NB4 (cell line): Measurements from ENCODE around the gene PPM1L.

ENCODE experiments used
- MYC ChIP-seq: IDR thresholded peaks from 2 replicates; pipeline ENCODE4 v1.6.1; 2011; ENCODE audit warnings: low read depth, low read length
- POLR2A ChIP-seq: IDR thresholded peaks from 2 replicates; pipeline ENCODE4 v1.6.1; 2011; ENCODE audit warnings: mild to moderate bottlenecking; ENCODE audit not compliant: insufficient read length; ENCODE audit errors: extremely low read depth
- TF ChIP-seq, protein P1 (sequence below): IDR thresholded peaks from one replicate; pipeline ENCODE4 v1.5.1; 2012; ENCODE audit warnings: low read depth, low read length
- TF ChIP-seq, protein P2 (sequence below): IDR thresholded peaks from 2 replicates; pipeline ENCODE4 v1.6.1; 2011; ENCODE audit warnings: low read depth, low read length

DNA sequence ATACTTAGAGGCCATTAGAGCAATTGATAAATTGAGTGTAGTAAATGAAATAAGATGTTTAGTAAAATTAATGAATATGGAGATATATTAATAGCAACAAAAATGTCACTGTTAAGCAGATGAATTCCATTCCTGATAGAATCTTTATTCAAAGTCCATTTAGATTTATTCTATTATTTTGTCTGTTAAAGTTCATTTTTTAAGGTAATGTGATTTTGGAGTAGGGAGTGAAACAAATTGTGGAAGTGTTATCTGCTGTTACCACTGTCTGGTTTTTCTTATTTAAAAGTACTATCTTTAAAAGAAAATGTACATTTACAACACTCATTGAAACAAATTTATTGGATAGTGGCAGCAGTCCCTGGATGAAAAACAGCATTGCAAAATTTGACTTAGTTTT, 70.4 kb downstream of the PPM1L start:
- TF ChIP-seq, protein P1, sequence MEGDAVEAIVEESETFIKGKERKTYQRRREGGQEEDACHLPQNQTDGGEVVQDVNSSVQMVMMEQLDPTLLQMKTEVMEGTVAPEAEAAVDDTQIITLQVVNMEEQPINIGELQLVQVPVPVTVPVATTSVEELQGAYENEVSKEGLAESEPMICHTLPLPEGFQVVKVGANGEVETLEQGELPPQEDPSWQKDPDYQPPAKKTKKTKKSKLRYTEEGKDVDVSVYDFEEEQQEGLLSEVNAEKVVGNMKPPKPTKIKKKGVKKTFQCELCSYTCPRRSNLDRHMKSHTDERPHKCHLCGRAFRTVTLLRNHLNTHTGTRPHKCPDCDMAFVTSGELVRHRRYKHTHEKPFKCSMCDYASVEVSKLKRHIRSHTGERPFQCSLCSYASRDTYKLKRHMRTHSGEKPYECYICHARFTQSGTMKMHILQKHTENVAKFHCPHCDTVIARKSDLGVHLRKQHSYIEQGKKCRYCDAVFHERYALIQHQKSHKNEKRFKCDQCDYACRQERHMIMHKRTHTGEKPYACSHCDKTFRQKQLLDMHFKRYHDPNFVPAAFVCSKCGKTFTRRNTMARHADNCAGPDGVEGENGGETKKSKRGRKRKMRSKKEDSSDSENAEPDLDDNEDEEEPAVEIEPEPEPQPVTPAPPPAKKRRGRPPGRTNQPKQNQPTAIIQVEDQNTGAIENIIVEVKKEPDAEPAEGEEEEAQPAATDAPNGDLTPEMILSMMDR: no peak
- TF ChIP-seq, protein P2, sequence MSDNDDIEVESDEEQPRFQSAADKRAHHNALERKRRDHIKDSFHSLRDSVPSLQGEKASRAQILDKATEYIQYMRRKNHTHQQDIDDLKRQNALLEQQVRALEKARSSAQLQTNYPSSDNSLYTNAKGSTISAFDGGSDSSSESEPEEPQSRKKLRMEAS: no peak
- TF ChIP-seq POLR2A (no peak), MYC (no peak)
